HepG2 (cell line): ENCODE results near the gene SF1. TPM values are rescaled to one million over a fixed set of nuclear protein-coding genes. Genes with fewer than 3 reads are reported as not detected.

Experiments
- CBX2 ChIP-seq, 2 experiments: fragments of 200-600 bp in 1 of 2; sonication (generic); formaldehyde crosslinking in 1 of 2; IDR thresholded peaks; 2 replicates each; pipeline versions ENCODE4 v1.7.0 to v1.8.1; 2018 to 2022; ENCODE audit warnings: low read depth in 2 of 2, low read length in 1 of 2, mild to moderate bottlenecking in 1 of 2, missing genetic modification reagents in 1 of 2
- ERF ChIP-seq: IDR thresholded peaks from 2 replicates; pipeline ENCODE4 v1.6.1; 2018; ENCODE audit warnings: missing biosample characterization, missing genetic modification reagents
- GABPB1 ChIP-seq: IDR thresholded peaks from 2 replicates; pipeline ENCODE4 v1.6.1; 2016; ENCODE audit warnings: mild to moderate bottlenecking, missing genetic modification reagents, moderate library complexity, missing compliant biosample characterization
- GMEB1 ChIP-seq: sonication (generic); formaldehyde crosslinking; IDR thresholded peaks from 2 replicates; pipeline ENCODE4 v1.5.1; 2020; ENCODE audit warnings: missing genetic modification reagents, mild to moderate bottlenecking, borderline replicate concordance
- KDM2A ChIP-seq: sonication (generic); formaldehyde crosslinking; IDR thresholded peaks from 2 replicates; pipeline ENCODE4 v1.4.0; 2020; ENCODE audit warnings: low read depth, missing genetic modification reagents, borderline replicate concordance
- REST ChIP-seq, 2 experiments: IDR thresholded peaks; 2 replicates each; pipeline ENCODE4 v1.6.1; 2011 to 2012; ENCODE audit warnings: low read length in 2 of 2, borderline replicate concordance in 1 of 2, low read depth in 1 of 2, mild to moderate bottlenecking in 1 of 2, moderate library complexity in 1 of 2
- THAP7 ChIP-seq: sonication (generic); formaldehyde crosslinking; IDR thresholded peaks from 2 replicates; pipeline ENCODE4 v1.8.1; 2023; ENCODE audit warnings: mild to moderate bottlenecking, missing genetic modification reagents
- ZFP90 ChIP-seq: sonication (generic); formaldehyde crosslinking; IDR thresholded peaks from 2 replicates; pipeline ENCODE4 v1.8.0; 2022; ENCODE audit warnings: missing genetic modification reagents, mild to moderate bottlenecking, inconsistent platforms, borderline replicate concordance
- ZNF326 ChIP-seq: sonication (generic); formaldehyde crosslinking; IDR thresholded peaks from 2 replicates; pipeline ENCODE4 v1.4.0; 2020; ENCODE audit warnings: missing genetic modification reagents, borderline replicate concordance
- ZNF547 ChIP-seq: sonication (generic); formaldehyde crosslinking; IDR thresholded peaks from 2 replicates; pipeline ENCODE4 v1.5.1; 2020; ENCODE audit warnings: mild to moderate bottlenecking, missing genetic modification reagents
- ZNF737 ChIP-seq: sonication (generic); formaldehyde crosslinking; IDR thresholded peaks from 2 replicates; pipeline ENCODE4 v1.5.0; 2020; ENCODE audit warnings: missing genetic modification reagents, mild to moderate bottlenecking, borderline replicate concordance
- ZNF768 ChIP-seq: sonication (generic); formaldehyde crosslinking; IDR thresholded peaks from 2 replicates; pipeline ENCODE4 v1.4.0; 2020; ENCODE audit warnings: missing genetic modification reagents
- ZNF773 ChIP-seq: sonication (generic); formaldehyde crosslinking; IDR thresholded peaks from 2 replicates; pipeline ENCODE4 v1.4.0; 2020; ENCODE audit warnings: missing genetic modification reagents, borderline replicate concordance
- polyA plus RNA-seq, 8 experiments: library from polyadenylated mRNA; depleted of rRNA in 3 of 8; stranded (reverse) in 7 of 8; unstranded in 1 of 8; fragments of >200 nt; fragmentation: Illumina TruSeq in 4 of 8; extraction: Trizol in 4 of 8; gene quantifications; 2 replicates each; pipeline versions ENCODE4 v1.2.1 to v1.2.3, GENCODE V29; 2011 to 2016; ENCODE audit warnings: low read depth in 4 of 8, missing spikeins in 1 of 8, mixed read lengths in 1 of 8; ENCODE audit not compliant: insufficient read depth in 1 of 8
- total RNA-seq, 5 experiments: library from RNA; depleted of rRNA; stranded (reverse); fragments of >200 nt; fragmentation: Illumina TruSeq; extraction: Trizol; gene quantifications; 2 replicates each; pipeline ENCODE4 v1.2.3, GENCODE V29; 2016; ENCODE audit warnings: low read depth in 1 of 5

SF1 gene
- total and polyA plus RNA-seq, 2 of the 13 experiments (the other 11 are each of a cell fraction or from before 2014, with no cell fraction given) = 55.5 to 70.4 TPM

DNA sequence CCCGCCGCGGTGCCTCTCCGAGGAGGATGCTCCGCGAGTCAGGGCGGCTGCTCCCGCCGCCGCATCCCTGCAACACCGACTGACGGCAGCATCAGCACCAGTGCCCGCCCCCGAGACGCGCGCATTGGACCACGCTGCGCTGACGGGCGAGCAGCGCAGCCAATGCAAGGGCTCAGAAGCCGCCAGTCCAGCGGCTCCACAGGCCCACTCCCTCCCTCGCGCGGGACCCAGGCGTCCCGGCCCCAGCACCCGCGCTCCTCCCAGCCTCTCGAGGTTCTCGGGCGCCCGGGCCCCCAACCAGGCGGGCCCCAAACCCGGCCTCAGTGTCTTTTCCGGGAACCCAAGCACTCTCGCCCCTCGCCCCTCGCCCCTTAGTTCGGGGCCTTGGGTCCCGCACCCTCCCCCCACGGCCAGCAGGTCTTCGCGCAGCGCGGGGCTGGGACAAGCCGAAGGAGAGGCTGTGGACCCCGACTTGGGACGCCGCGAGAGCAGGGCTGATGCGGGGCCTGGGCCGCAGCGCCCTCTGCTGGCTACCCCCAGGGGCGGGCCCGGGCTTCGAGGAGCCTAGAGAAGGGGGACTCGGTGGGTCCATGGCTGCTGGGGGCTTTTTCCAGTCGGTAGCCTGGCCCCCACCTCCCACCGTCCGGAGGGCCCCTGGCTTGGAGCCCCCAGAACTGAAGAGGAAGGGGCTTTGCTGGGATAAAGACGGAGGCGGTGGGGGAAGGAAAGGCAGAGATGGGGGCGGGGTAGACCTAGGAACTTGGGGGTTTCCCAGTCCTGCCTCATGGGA, 55.0 kb downstream of the SF1 start, which contains the start of gene NRXN2 (continued):
- TF ChIP-seq GMEB1 (CRISPR knock-in tag) (0 out of 2 replicates have a peak, but pooled peaks have one; percentile 19), THAP7 (CRISPR knock-in tag) (no peak), KDM2A (CRISPR knock-in tag) (peak; percentile 69), ZFP90 (CRISPR knock-in tag) (0 out of 2 replicates have a peak, but pooled peaks have one; percentile 25), ZNF326 (CRISPR knock-in tag) (no peak), ZNF773 (no peak), ZNF737 (CRISPR knock-in tag) (no peak), GABPB1 (CRISPR knock-in tag) (peak; percentile 33; the same call in 1 of the 2 replicates), ZNF547 (peak; percentile 46; the same call in 1 of the 2 replicates), ERF (CRISPR knock-in tag) (no peak), CBX2 (IDR thresholded peaks at IDR 0.05; ENCODE audit: low read depth, low read length) (no peak), CBX2 (CRISPR knock-in tag; IDR thresholded peaks at IDR 0.05; ENCODE audit: low read depth) (no peak), ZNF768 (CRISPR knock-in tag) (peak; percentile 14; the same call in 1 of the 2 replicates), REST (IDR thresholded peaks at IDR 0.05; ENCODE audit: borderline replicate concordance in 1 of 2, low read depth in 1 of 2, low read length in 2 of 2) (no peak)
